Activated CD4-positive, alpha-beta memory T cell treated with anti-CD3 and anti-CD28 coated beads for 36 hours (primary cell): ENCODE results near the gene SSRP1. TPM values are rescaled to one million over a fixed set of nuclear protein-coding genes. Genes with fewer than 3 reads are reported as not detected.

Experiments
- CTCF ChIA-PET: fragments of 350-600 bp; sonication (Branson Sonifier 250); formaldehyde crosslinking; loops from one replicate; lab custom pipeline; 2021; ENCODE audit warnings: antibody characterized with exemption, inconsistent platforms; lab: Charles Lee
- POLR2A ChIA-PET: fragments of 350-600 bp; sonication (Branson Sonifier 250); formaldehyde crosslinking; loops from one replicate; lab custom pipeline; 2021; ENCODE audit warnings: antibody characterized with exemption; lab: Charles Lee
- DNase-seq: peaks from one replicate; pipeline ENCODE4 v3.0.0-alpha.2; 2020
- H3K27ac Mint-ChIP-seq: one replicate; pipeline ENCODE4 v1.8.0; 2021; ENCODE audit warnings: mixed read lengths
- H3K27me3 Mint-ChIP-seq: one replicate; pipeline ENCODE4 v1.8.0; 2021; ENCODE audit warnings: mixed read lengths
- H3K36me3 Mint-ChIP-seq: one replicate; pipeline ENCODE4 v1.8.0; 2021; ENCODE audit warnings: mixed read lengths
- H3K4me1 Mint-ChIP-seq: one replicate; pipeline ENCODE4 v1.8.0; 2021; ENCODE audit warnings: low read depth, mixed read lengths
- H3K4me3 Mint-ChIP-seq: one replicate; pipeline ENCODE4 v1.8.0; 2021; ENCODE audit warnings: mild to moderate bottlenecking, mixed read lengths
- H3K9me3 Mint-ChIP-seq: one replicate; pipeline ENCODE4 v1.8.0; 2021; ENCODE audit warnings: mixed read lengths
- intact Hi-C: fragments of 100-400 bp; cut with micrococcal nuclease; formaldehyde crosslinking; loops from one replicate; pipeline ENCODE4 v1.15.1; 2023
- total RNA-seq, 2 experiments: library from RNA; stranded (reverse); gene quantifications; one replicate each; pipeline ENCODE4 v1.2.3, GENCODE V29; 2021

Gene SSRP1
- total RNA-seq, 2 experiments from 2014 or later = 256 to 262 TPM

DNA sequence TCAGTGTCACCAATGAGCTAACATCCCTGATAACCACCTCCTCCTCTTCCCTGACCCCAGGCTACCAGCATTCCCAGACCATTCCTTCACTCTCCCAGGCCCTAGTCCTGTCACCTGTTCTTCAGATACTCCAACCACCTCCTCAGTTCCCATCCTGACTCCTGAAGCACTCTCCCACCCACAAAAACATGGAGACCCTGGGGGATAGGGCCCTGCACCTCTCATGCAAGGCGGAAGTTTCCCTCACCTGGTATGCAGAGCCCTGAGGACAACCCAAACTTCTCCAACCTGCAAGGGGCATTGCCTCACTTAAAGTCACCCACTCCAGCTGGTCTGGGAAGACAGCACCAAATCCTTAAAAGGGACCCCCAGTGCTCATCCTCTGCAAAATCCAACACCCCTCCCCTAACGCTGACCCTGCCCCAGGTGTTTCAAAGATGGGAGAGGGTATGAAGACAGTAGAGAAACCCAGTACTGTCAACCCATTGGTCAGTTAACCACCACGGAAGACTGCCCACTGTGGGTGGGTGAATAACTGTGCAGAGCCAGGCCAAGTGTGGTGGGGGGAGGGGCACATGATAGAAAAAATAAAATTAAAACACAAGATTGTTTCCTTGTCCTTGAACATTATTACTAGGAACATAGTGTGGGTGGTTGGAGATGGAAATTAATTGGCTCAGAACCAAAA is 12.4 kb downstream of the SSRP1 start:
- POLR2A ChIA-PET = interaction anchor here (1.1 to 1.2 kb wide), 2 partner anchors 11 kb away, joined by 3 read pairs; no protein-coding TSS in a partner anchor
- H3K27ac Mint-ChIP-seq = peak overlapping the region; percentile 7
- H3K36me3 Mint-ChIP-seq = peaks cover 25% of the 10 kb centered on the region
- H3K9me3 Mint-ChIP-seq = no peaks in the 10 kb centered on the region
- H3K4me3 Mint-ChIP-seq = peak overlapping the region; percentile 77
- intact Hi-C loops = no loop called here
- no peak for DNase-seq
- no peaks in the 10 kb centered on the region for H3K27me3 Mint-ChIP-seq
- CTCF ChIA-PET = interaction anchor here (0.6 to 3.9 kb wide), 4 partner anchors 14 to 602 kb away, joined by 3 to 28 read pairs (median 3); partner anchors contain the start of genes P2RX3 and SSRP1
- peaks cover 35% of the 10 kb centered on the region for H3K4me1 Mint-ChIP-seq

DNA sequence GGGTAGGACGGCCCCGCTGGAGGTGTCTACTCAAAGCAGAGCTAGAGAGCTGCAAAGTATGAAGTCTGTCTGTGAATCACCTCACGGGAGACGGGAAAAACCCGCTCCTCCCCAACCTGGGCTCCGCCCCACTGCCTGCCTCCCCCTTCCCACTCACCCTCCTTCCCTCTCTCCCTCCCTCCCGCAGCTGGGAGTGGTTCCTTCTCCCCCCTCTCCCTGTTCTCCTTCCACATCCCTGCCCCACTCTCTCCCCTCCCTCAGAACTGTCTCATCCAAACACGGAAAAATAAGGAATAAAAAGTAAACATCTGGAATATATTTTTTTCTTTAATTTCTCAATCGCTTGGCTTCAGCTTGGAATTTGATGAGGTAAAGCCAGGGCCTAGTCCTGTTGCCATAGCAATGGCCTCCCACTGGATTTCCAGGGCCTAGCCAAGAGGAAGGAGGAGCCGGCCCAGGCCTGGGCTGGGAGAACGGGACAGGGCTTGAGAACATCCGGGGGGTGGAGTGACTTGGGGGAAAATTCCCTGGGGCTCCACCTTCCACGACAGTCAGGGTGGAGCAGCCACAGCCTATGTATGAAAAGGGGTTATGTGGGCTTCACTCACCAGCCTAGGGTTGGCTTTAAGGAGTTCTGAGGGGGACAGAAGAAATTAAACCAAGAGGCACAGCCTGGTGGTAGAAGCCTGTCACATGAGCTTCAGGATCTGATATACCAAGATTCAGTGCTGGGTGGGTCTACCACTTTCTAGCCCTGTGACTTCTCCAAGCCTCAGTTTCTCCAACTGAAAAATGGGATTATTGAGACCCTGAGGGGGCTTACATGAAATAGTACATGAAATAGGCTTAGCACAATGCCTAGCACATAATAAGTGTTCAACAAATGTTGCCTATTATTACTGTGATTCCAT is 13.2 kb downstream of the SSRP1 start:
- H3K9me3 Mint-ChIP-seq = no peaks in the 10 kb centered on the region
- intact Hi-C loops = no loop called here
- peak; percentile 47 for DNase-seq
- peaks cover 35% of the 10 kb centered on the region for H3K4me1 Mint-ChIP-seq
- peak overlapping the region; percentile 39 for H3K27ac Mint-ChIP-seq
- peaks cover 21% of the 10 kb centered on the region for H3K36me3 Mint-ChIP-seq
- H3K27me3 Mint-ChIP-seq = no peaks in the 10 kb centered on the region
- H3K4me3 Mint-ChIP-seq = peak overlapping the region; percentile 77
- CTCF ChIA-PET = interaction anchor here (0.6 to 1.2 kb wide), 2 partner anchors 23 to 603 kb away, joined by 3 read pairs; no protein-coding TSS in a partner anchor
- POLR2A ChIA-PET = interaction anchor here (0.7 kb wide), 1 partner anchor 8 kb away, joined by 3 read pairs; no protein-coding TSS in a partner anchor

DNA sequence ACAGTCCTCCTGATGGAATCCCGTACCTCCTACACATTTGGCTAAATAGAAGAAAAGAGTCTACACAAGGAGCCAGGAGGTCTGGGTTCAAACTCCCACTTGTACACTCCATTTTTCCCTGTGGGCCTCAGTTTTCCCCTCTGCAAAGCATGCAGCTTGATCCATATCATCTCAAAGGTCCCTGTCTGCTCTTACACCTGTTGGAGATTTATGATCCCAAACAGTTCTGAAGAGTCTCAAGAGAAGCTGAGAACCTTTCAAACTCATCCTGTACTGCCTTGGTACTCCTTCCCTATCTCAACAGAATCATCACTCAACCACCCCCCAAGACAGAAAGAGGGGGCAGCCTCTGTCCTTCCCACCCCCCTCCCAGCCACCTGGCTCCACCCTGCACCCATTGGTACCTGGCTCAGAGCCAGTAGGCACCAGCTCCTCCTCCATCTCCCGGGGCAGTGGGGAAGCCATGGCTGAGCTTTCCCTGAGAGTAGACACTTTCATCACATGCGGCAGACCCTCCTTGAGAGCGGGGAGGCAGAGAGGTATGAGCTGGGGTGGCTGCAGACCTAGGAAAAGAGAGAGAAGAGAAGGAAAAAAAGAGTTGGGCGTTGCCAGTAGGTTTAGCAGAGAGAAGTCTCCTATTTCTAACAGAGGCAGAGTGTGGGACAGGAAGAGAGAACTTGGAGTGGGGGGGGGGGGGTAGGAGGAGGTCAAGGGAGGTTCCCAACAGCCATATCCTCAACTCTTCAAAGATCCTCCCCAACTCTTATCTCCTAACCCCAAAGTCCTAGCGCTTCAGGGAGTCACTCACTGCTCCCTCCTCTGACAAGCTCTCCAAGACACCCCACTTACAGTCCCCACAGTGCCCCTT is 14.1 kb downstream of the SSRP1 start:
- H3K27me3 Mint-ChIP-seq = no peaks in the 10 kb centered on the region
- peak overlapping the region; percentile 39 for H3K27ac Mint-ChIP-seq
- ChIA-PET CTCF (interaction anchor here (1.0 kb wide), 1 partner anchor 319 kb away, joined by 3 read pairs; no protein-coding TSS in a partner anchor), POLR2A (interaction anchor here (0.7 kb wide), 1 partner anchor 9 kb away, joined by 3 read pairs; no protein-coding TSS in a partner anchor)
- H3K4me3 Mint-ChIP-seq = no peak overlapping the region
- H3K9me3 Mint-ChIP-seq = no peaks in the 10 kb centered on the region
- intact Hi-C loops = no loop called here
- H3K4me1 Mint-ChIP-seq = peaks cover 33% of the 10 kb centered on the region
- peaks cover 13% of the 10 kb centered on the region for H3K36me3 Mint-ChIP-seq
- no peak for DNase-seq

DNA sequence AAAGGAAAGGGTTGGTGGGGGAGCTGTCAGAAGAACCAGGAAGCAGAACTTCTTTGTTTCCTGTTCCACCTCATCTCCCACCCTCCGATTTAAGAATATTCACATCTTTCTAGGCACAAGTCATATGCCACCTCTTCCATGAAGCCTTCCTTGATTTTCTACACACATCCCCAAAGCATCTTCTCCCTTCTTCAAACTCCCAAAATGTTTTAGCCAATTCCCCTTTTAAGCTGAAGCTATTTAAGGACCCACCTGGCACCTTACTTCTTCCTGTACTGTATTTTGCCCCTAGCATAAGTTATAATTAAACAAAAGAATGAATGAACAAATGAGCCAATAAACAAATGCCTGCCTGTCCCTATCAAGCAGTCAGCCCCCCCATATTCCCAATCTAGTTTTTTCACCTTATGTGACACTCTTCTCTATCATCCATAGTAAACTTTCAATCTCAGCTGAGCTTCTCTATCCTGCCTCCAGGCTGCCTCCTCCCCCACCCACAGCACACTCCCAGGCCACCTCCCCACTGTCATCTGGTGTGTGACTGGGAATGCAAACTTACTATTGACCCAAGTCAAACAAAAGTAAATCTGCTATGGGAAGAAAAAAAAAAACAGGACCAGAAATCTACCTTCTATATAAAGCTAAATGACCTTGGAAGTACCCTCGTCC is 14.8 kb downstream of the SSRP1 start:
- Mint-ChIP-seq H3K4me3 (no peak overlapping the region), H3K9me3 (no peaks in the 10 kb centered on the region), H3K27ac (no peak overlapping the region), H3K27me3 (no peaks in the 10 kb centered on the region), H3K4me1 (peaks cover 25% of the 10 kb centered on the region), H3K36me3 (peaks cover 6% of the 10 kb centered on the region)
- CTCF ChIA-PET = interaction anchor here (1.0 kb wide), 1 partner anchor 320 kb away, joined by 3 read pairs; no protein-coding TSS in a partner anchor
- POLR2A ChIA-PET = no interaction called here
- DNase-seq = no peak
- intact Hi-C loops = no loop called here

DNA sequence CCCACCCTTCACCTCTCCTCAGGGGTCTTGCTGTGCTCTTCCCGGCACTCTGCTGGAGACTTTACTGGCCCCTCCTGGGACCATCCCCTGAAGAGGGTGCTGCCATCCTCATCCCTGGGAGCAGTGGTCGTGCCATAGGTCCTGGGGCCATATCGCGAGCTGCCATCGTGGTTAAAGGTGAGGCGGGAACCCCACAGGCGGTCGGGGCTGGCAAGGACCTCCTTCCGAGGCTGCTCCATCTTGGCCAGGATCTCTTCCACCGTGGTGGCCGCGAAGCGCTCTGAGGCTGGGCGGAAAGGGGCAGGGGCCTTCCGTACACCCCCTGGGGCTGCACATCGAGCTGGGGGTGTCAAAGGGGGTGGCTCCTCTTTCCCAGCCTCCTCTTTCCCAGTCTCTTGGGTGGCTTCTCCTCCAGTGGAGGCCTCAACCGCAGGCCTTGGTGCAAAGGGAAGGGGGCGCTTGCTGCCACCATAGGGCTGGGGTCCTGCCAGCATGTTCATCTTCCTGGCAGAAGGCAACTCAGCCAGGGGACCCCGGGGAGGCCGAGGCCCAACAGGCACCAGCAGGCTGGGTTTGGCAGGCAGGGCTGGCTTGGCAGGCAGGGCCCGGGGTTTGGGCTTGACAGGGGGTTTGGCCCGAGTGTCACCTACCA is 15.5 kb downstream of the SSRP1 start:
- Mint-ChIP-seq H3K4me3 (no peak overlapping the region), H3K9me3 (no peaks in the 10 kb centered on the region), H3K4me1 (peaks cover 19% of the 10 kb centered on the region), H3K27me3 (no peaks in the 10 kb centered on the region), H3K36me3 (peaks cover 4% of the 10 kb centered on the region), H3K27ac (no peak overlapping the region)
- ChIA-PET CTCF (interaction anchor here (1.0 kb wide), 1 partner anchor 320 kb away, joined by 3 read pairs; no protein-coding TSS in a partner anchor), POLR2A (no interaction called here)
- DNase-seq = no peak
- intact Hi-C loops = no loop called here

DNA sequence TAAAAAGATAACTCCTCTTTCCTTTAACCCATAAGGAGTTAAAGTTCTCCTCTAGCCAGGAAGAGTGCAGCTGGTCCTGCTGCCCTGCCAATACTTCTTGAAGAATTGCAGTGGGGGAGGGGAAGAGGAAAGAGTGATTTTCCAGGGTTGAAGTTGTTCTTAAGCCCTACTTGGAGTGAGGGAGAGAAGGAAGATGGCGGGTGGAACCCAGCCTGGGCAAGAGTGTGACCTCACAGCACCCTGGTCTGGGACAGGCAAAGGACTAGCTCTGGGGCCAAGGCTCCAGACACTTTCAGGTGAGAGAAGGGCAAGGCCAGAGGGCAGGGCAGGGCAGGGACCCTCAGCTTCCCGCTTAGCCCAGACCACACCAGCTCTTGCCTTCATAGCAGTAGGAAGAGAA is 17.5 kb downstream of the SSRP1 start:
- no peak overlapping the region for H3K4me3 Mint-ChIP-seq
- peaks cover 10% of the 10 kb centered on the region for H3K4me1 Mint-ChIP-seq
- H3K9me3 Mint-ChIP-seq = no peaks in the 10 kb centered on the region
- ChIA-PET POLR2A (no interaction called here), CTCF (interaction anchor here (1.0 kb wide), 1 partner anchor 69 kb away, joined by 3 read pairs; no protein-coding TSS in a partner anchor)
- H3K27ac Mint-ChIP-seq = no peak overlapping the region
- intact Hi-C loops = no loop called here
- H3K36me3 Mint-ChIP-seq = peaks cover 10% of the 10 kb centered on the region
- no peaks in the 10 kb centered on the region for H3K27me3 Mint-ChIP-seq
- no peak for DNase-seq

DNA sequence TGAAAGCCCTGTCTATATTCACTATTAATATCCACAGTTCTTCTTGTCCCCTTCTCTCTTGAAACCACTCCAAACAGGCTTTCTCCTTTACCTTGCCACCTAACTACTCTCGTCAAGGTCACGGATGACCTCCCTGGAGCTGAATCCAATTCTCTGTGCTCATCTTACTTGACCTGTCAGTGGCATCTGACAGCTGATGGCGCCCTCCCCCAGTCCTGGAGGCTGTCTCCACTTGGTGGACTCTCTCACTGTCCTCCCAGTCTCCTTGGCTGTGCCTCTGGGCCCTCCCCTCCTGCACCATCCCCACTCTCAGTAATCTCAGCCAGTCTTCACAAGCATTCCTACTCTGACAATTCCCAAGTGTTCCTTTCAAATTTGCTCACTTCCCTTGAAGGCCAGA is 19.7 kb downstream of the SSRP1 start:
- no peak for DNase-seq
- CTCF ChIA-PET = interaction anchor here (0.8 kb wide), 1 partner anchor 172 kb away, joined by 3 read pairs; no protein-coding TSS in a partner anchor
- POLR2A ChIA-PET = no interaction called here
- peaks cover 7% of the 10 kb centered on the region for H3K4me1 Mint-ChIP-seq
- no peaks in the 10 kb centered on the region for H3K9me3 Mint-ChIP-seq
- no peak overlapping the region for H3K27ac Mint-ChIP-seq
- H3K36me3 Mint-ChIP-seq = peaks cover 14% of the 10 kb centered on the region
- intact Hi-C loops = no loop called here
- H3K4me3 Mint-ChIP-seq = no peak overlapping the region
- H3K27me3 Mint-ChIP-seq = no peaks in the 10 kb centered on the region

DNA sequence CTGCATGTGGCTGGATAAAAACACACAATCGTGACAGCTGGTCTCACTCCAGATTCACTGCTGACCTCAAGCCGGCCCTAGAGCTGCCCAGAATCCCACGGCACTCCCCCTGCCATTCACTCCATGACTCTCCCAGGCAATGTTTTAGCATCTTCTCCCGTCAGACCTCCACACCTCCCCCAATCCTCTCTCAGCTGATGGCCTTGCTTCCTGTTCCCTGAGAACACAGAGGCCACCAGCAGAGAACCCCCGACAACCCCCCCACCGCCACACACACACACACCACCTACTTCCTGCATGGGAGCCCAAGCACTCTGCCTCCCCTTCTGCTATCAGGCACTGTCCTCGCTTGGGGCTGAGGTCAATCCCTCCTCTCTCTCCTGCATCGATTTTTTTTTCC is 20.2 kb downstream of the SSRP1 start:
- CTCF ChIA-PET = interaction anchor here (0.8 kb wide), 1 partner anchor 173 kb away, joined by 3 read pairs; no protein-coding TSS in a partner anchor
- Mint-ChIP-seq H3K27ac (no peak overlapping the region), H3K9me3 (no peaks in the 10 kb centered on the region), H3K4me1 (peaks cover 11% of the 10 kb centered on the region), H3K27me3 (no peaks in the 10 kb centered on the region), H3K36me3 (peaks cover 14% of the 10 kb centered on the region), H3K4me3 (no peak overlapping the region)
- DNase-seq = no peak
- POLR2A ChIA-PET = no interaction called here
- intact Hi-C loops = no loop called here

DNA sequence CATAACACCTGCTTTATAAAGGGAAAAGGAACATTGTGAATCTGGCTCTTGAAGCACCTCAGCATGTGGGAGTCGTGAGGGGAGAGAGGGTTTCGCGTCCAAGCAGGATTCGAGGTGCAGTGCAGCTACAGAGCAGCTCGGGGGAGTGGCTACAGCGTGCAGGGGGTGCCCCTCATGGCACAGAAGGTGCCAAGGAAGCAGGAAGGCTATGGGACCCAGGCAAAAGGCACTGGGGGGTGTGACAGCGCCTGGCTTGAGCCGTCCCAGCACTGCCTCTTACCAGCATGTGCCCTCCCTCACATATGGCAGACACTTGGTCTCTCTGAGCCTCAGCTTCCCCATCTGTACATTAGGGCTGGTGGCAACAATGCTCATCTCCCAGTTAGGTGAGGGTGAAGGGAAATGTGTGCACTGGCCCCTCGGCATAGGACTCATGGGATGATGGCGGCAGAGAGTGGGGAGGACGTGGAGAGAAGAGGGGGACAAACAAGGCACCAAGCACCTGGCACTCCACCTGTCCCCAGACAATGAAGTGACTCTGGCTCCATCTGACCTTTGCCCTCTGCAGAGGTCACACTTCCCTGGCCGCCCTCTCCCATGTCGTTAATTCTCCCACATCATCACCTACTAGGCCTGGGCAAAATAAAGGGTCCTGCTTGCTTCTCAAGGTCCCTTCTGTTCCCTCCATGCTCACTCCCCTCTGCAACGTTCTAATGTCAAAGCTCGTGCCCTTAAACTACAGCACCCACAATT is 21.3 kb downstream of the SSRP1 start:
- intact Hi-C loops = no loop called here
- H3K9me3 Mint-ChIP-seq = no peaks in the 10 kb centered on the region
- peaks cover 23% of the 10 kb centered on the region for H3K36me3 Mint-ChIP-seq
- H3K4me3 Mint-ChIP-seq = no peak overlapping the region
- H3K27me3 Mint-ChIP-seq = no peaks in the 10 kb centered on the region
- CTCF ChIA-PET = no interaction called here
- no peak overlapping the region for H3K27ac Mint-ChIP-seq
- POLR2A ChIA-PET = no interaction called here
- DNase-seq = no peak
- peaks cover 11% of the 10 kb centered on the region for H3K4me1 Mint-ChIP-seq

DNA sequence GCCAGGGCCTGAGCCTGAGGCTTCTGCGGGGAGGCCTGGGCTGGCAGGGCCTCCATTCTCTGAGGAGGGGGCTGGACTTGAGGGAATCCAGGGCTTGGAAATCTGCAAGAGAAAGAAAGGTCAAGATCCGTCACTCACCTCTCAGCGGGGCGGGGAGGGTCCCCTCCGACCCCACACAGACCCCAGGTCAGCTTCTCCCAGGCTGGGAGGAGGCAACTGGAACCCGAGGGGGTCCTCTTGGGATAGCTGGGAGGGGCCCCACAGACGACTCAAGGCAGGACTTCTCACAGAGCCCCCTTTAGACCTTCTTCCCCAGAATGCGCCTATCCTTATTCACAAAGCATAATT is 21.9 kb downstream of the SSRP1 start:
- Mint-ChIP-seq H3K4me3 (no peak overlapping the region), H3K9me3 (no peaks in the 10 kb centered on the region), H3K36me3 (peaks cover 21% of the 10 kb centered on the region), H3K4me1 (peaks cover 11% of the 10 kb centered on the region), H3K27ac (no peak overlapping the region), H3K27me3 (no peaks in the 10 kb centered on the region)
- intact Hi-C loops = no loop called here
- POLR2A ChIA-PET = no interaction called here
- DNase-seq = no peak
- CTCF ChIA-PET = no interaction called here
